ENCODE measurements around the gene ROPN1L. TPM values are rescaled to one million over a fixed set of nuclear protein-coding genes. Genes with fewer than 3 reads are reported as not detected.

ROPN1L gene
- total and polyA plus RNA-seq, 10 of the 15 experiments (the other 5 are each of a cell fraction or from before 2014, with no cell fraction given): 0.07 to 0.38 (median 0.22) TPM; not detected in 6

- RAD21 ChIA-PET (ENCODE audit: unreplicated experiment): no interaction called here
- POLR2A ChIA-PET: no interaction called here
- FAIRE-seq (no peak), DNase-seq (ENCODE audit: low read depth, low spot score) (no peak), ATAC-seq (no peak)
- CTCF ChIA-PET: no interaction called here
- no TSS peak for BruUV-seq (replicated peaks)
- Histone ChIP-seq H3K36me3 (ENCODE audit: control insufficient read depth in 2 of 2, insufficient read depth in 2 of 2, low read length in 1 of 2) (no peaks in the 10 kb centered on the region), H4K20me1 (ENCODE audit: control insufficient read depth, insufficient read depth) (no peaks in the 10 kb centered on the region), H3K9me3 (replicated peaks; ENCODE audit: control insufficient read depth, insufficient read depth, low read length) (no peaks in the 10 kb centered on the region), H3K79me2 (ENCODE audit: control insufficient read depth, insufficient read depth, low read length) (no peaks in the 10 kb centered on the region), H3K4me3 (no peak overlapping the region), H3K4me1 (ENCODE audit: control insufficient read depth, insufficient read depth, low read length) (peaks cover 5% of the 10 kb centered on the region), H3K27ac (ENCODE audit: control insufficient read depth, insufficient read depth) (no peak overlapping the region), H3K4me2 (ENCODE audit: control insufficient read depth, insufficient read depth) (no peak overlapping the region), H2AFZ (ENCODE audit: control insufficient read depth, low read depth, low read length) (no peak overlapping the region), H3K27me3 (replicated peaks in 1 of 2; ENCODE audit: control insufficient read depth in 2 of 2, insufficient read depth in 2 of 2, low read length in 1 of 2) (no peaks in the 10 kb centered on the region), H3K9ac (ENCODE audit: control insufficient read depth, insufficient read depth, low read length) (no peak overlapping the region)
- 50% methylated on average over 10 of the region's 10 CpGs for WGBS (ENCODE audit: insufficient coverage, insufficient replicate concordance, low lambda C conversion rate, missing lambda C conversion rate)
- SMC1A ChIA-PET (ENCODE audit: uncharacterized antibody, unreplicated experiment): no interaction called here
- intact Hi-C loops (cut with micrococcal nuclease; ENCODE audit: unreplicated experiment): no loop called here
- TF ChIP-seq LARP7 (IDR thresholded peaks at IDR 0.05) (no peak), IKZF1 (conservative IDR thresholded peaks at IDR 0.05) (no peak), SP1 (IDR thresholded peaks at IDR 0.05; ENCODE audit: low read depth, low read length) (no peak), NRF1 (conservative IDR thresholded peaks at IDR 0.05; ENCODE audit: low read depth, low read length) (no peak), BRCA1 (IDR thresholded peaks at IDR 0.05; ENCODE audit: low read depth, low read length) (no peak), HDGF (IDR thresholded peaks at IDR 0.05) (no peak), FOS (IDR thresholded peaks at IDR 0.05; ENCODE audit: borderline replicate concordance, extremely low read depth, insufficient read length) (no peak), E4F1 (IDR thresholded peaks at IDR 0.05; ENCODE audit: borderline replicate concordance, partially characterized antibody) (no peak), NFIC (IDR thresholded peaks at IDR 0.05; ENCODE audit: low read depth, low read length) (no peak), NFYA (IDR thresholded peaks at IDR 0.05; ENCODE audit: borderline replicate concordance, low read depth, low read length) (no peak), MAX (IDR thresholded peaks at IDR 0.05; ENCODE audit: low read depth, low read length) (no peak), BCL11A (IDR thresholded peaks at IDR 0.05; ENCODE audit: low read depth, low read length) (no peak), BCLAF1 (IDR thresholded peaks at IDR 0.05) (no peak), CBX3 (IDR thresholded peaks at IDR 0.05; ENCODE audit: borderline replicate concordance, low read depth) (no peak), POLR2A (IDR thresholded peaks at IDR 0.05; ENCODE audit: low read depth, low read length) (no peak)
- in situ Hi-C loops (cut with MboI): no loop called here
Measured at GRCh38 chr5:10502578-10502977, 60.9 kb downstream of the ROPN1L start.

All from GM12878 (cell line).